KBM-7 (cell line): ENCODE measurements around the gene SNHG17.
"Not testable (repeated sequence)": the region's sequence is repeated elsewhere in the genome, so short reads cannot be mapped to it uniquely, and the experiment has no call there.

Experiments used
- DNase-seq: peaks from one replicate; pipeline ENCODE4 v3.0.0-alpha.2; 2015
- in situ Hi-C: fragments of 300-500 bp; cut with MboI; formaldehyde crosslinking; loops from 2 replicates; pipeline ENCODE4 v1.14.3; 2020; ENCODE audit warnings: low sequenced_read_pairs, low pct_unique_long_range_greater_than_20kb, mixed read lengths

The SNHG17 gene

DNA sequence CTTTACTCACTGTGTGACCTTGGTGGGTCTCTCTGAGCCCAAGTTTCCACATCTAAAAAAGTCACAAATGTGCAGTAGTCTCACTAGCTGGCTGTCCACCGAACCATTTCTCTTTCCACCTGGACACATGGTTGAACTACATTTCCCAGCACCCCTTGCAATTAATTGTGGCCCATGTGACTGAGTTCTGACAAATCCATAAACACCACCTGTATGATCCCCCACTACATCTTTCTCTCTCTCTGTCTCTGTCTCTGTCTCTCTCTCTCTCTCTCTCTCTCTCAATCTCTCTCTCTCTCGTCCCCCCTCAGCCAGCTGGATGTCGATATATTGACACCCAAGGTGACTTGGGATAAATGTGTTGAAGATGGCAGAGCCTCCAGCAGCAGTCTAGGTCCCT lies 42.8 kb downstream of the SNHG17 start:
- no peak for DNase-seq
- in situ Hi-C loops, result no loop called here

- in situ Hi-C loops, result no loop called here
- DNase-seq, result no peak
These were observed 47.2 kb downstream of the SNHG17 start for GRCh38 chr20:38387953-38388352.

DNA sequence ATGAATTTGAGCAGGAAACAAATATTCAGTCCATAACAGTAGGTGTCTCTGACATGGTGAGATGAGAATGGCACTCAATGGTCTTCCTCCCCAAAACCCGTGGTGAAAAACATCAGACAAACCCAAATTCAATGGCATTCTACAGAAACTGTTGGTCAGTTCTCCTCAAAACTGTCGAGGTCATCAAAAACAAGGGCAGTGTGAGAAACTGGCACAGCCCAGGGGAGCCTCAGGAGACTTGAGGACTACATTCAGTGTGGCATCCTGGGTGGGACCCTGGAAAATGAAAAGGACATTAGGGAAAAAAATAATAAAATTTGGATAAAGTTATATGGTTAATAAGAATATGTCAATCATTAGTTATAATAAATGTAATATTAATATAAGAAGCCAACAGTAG lies 48.3 kb downstream of the SNHG17 start:
- no peak for DNase-seq
- in situ Hi-C loops, result no loop called here

DNA sequence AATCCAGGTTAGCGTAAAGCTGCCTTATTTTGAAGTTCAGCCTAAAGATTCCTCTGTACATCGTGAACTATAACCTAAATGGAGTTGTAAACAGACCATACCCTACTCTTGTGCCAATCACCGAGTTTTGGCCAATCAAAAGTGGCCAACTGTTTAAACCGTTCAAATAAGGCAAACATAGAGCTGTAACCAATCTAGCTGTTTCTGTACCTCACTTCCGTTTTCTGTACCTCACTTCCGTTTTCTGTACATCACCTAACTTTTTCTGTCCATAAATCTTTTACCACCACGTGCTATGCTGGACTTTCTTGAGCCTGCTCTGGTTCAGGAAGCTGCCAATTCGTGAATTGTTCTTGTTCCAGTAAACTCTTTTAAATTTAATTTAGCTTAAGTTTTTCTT lies 49.1 kb downstream of the SNHG17 start:
- peak; percentile 38 for DNase-seq
- in situ Hi-C loops, result no loop called here

DNA sequence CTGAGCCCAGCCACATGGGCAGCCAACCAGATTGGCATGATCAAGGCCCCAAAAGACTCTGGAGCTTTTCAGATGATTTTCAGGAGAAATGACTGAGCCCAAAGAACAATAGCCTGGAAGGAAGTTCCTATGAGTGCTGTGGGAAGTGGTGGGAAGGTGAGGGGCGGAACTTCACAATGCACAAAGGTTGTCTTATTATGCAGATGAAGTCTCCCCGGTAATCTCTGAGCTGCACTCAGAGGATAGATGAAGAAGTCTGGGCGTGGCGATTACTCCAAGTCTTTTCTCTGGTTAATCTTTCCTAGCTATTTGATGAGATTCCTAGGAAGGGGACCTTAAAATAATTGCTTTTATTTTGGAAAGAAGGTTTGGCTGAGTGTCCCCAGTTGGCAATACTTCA lies 52.0 kb downstream of the SNHG17 start:
- DNase-seq, result no peak
- in situ Hi-C loops, result no loop called here

- DNase-seq, in situ Hi-C loops: not testable (repeated sequence)
These were observed 57.3 kb downstream of the SNHG17 start for GRCh38 chr20:38377838-38378237.

GRCh38 chr20:38377039-38377685 lies 58.0 kb downstream of the SNHG17 start:
- no peak for DNase-seq
- in situ Hi-C loops, result no loop called here

GRCh38 chr20:38373898-38374297 lies 61.2 kb downstream of the SNHG17 start:
- no peak for DNase-seq
- in situ Hi-C loops, result no loop called here

DNA sequence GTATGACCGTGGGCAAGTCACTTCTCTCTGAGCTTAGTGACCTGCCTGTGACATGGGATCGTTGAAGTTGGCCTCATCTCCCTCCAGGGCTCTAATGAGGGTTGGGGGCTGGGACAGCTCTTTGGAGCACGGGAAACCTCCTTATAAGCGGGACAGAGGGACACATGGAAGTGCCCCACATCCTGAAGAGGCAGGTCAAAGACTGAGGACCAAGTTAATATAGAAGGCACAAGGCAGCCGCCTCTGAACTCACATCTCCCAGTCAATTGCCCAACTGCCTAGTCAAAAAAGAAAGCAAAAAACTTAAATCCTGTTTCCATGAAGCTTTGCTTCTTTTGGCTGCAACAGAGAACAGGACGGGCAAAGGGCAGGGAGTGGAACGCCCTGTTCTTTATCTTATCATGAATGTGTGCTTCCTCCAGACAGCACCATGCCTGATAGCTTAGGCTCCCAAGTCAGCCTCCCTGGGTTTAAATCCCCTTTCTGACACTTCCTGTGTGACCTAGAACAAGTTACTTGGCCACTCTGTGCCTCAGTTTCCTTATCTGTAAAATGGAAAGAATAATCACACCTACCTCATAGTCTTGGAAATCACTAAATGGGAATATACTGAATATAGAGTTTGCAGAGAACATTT lies 61.8 kb downstream of the SNHG17 start:
- no peak for DNase-seq

DNA sequence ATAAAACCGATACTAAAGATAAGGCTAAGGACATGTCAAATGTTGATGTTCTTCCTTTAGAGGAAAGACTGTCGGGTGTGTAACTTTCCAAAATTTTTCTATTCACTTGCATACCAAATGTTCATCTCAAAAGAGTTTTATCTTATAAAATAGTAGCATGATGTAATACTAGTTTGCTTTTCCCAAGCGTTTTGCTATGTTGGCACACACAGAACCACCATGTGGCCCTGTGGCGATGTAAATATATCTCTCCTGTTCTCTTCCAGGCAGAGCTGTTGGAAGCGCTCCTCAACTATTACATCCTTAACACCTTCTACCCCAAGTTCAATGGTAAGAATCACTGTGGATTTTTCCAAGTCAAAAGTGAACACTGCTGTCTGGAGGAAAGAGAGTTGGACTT lies 62.3 kb downstream of the SNHG17 start:
- DNase-seq, result no peak
- in situ Hi-C loops, result no loop called here

More for the DNA sequence above, 61.8 kb downstream of the SNHG17 start:
- in situ Hi-C loops, result no loop called here
